ENCODE results near the gene PRDX6. TPM values are rescaled to one million over a fixed set of nuclear protein-coding genes. Genes with fewer than 3 reads are reported as not detected.
A peak's percentile ranks its signal among the peaks of the same experiment; 100 is the strongest.

Gene PRDX6
- total RNA-seq, 2 donors from 2014 or later, result 308 to 637 TPM

DNA sequence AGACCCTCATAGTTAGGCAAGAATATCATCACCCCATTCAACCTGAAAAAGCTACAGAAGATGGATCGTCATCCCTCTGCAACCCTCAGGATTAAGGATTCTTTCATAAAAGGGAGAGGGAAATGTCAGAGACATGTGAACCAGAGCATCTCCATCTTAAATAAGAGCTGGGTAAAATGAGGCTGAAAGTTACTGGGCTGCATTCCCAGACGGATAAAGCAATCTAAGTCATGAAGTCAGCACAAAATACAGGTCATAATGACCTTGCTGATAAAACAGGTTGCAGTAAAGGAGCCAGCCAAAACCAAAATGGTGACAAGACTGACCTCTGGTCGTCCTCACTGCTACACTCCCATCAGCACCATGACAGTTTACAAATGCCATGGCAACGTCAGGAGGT lies 22.6 kb downstream of the PRDX6 start:
- TF ChIP-seq, protein P1, sequence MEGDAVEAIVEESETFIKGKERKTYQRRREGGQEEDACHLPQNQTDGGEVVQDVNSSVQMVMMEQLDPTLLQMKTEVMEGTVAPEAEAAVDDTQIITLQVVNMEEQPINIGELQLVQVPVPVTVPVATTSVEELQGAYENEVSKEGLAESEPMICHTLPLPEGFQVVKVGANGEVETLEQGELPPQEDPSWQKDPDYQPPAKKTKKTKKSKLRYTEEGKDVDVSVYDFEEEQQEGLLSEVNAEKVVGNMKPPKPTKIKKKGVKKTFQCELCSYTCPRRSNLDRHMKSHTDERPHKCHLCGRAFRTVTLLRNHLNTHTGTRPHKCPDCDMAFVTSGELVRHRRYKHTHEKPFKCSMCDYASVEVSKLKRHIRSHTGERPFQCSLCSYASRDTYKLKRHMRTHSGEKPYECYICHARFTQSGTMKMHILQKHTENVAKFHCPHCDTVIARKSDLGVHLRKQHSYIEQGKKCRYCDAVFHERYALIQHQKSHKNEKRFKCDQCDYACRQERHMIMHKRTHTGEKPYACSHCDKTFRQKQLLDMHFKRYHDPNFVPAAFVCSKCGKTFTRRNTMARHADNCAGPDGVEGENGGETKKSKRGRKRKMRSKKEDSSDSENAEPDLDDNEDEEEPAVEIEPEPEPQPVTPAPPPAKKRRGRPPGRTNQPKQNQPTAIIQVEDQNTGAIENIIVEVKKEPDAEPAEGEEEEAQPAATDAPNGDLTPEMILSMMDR (IDR thresholded peaks at IDR 0.05), result no peak
- DNase-seq, result no peak
- Histone ChIP-seq H3K27ac (no peak overlapping the region), H3K36me3 (no peaks in the 10 kb centered on the region), H3K9me3 (no peaks in the 10 kb centered on the region), H3K9ac (ENCODE audit: low read depth in 2 of 2, low read length in 2 of 2) (no peak overlapping the region), H3K4me3 (no peak overlapping the region), H3K4me1 (no peaks in the 10 kb centered on the region), H3K27me3 (no peaks in the 10 kb centered on the region)
- intact Hi-C loops (cut with DNase I), result no loop called here

DNA sequence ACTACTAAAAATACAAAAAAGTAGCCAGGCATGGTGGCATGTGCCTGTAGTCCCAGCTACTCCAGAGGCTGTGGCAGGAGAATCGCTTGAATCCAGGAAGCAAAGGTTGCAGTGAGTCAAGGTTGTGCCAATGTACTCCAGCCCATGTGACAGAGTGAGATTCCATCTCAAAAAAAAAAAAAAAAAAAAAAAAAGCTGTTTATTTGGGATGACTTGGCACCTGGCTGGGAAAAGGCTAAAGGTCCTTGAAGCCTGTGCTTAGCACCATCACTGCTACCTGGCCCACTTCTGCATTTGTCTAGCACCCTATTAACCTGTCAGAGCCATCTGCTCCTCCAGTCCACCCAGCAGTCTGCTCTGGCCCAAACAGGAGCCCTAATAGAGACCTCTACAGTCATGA lies 25.0 kb downstream of the PRDX6 start:
- Histone ChIP-seq H3K36me3 (no peaks in the 10 kb centered on the region), H3K27me3 (no peaks in the 10 kb centered on the region), H3K4me1 (no peaks in the 10 kb centered on the region), H3K27ac (no peak overlapping the region), H3K9ac (ENCODE audit: low read depth in 2 of 2, low read length in 2 of 2) (no peak overlapping the region), H3K9me3 (no peaks in the 10 kb centered on the region), H3K4me3 (no peak overlapping the region)
- TF ChIP-seq, protein P1 (IDR thresholded peaks at IDR 0.05), result no peak
- intact Hi-C loops (cut with DNase I), result no loop called here
- DNase-seq, result no peak

DNA sequence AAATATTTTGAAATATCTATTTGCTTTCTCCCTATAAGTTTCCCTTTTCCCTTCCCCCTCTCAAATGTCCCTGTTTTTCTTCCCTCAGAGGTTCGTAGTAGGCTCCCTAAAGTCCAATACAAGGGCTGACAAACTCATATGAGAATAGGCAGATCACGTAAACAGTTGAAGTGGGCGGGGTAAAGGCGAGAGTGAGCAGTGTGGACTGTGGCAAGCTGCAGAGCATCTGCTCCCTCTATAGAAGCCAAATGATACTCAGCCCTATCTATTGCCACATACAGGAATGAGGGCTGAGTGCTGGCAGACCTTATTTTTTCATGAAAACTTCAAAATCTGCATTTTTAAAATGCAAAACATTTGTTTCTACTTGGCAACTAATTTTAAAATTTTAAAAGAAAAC lies 26.3 kb downstream of the PRDX6 start:
- H3K4me1 ChIP-seq, result no peaks in the 10 kb centered on the region
- no peaks in the 10 kb centered on the region for H3K9me3 ChIP-seq
- no peak overlapping the region for H3K9ac ChIP-seq (ENCODE audit: low read depth in 2 of 2, low read length in 2 of 2)
- no peak overlapping the region for H3K4me3 ChIP-seq
- no peaks in the 10 kb centered on the region for H3K27me3 ChIP-seq
- no peaks in the 10 kb centered on the region for H3K36me3 ChIP-seq
- H3K27ac ChIP-seq, result no peak overlapping the region
- DNase-seq, result no peak
- TF ChIP-seq, protein P1 (IDR thresholded peaks at IDR 0.05), result no peak
- intact Hi-C loops (cut with DNase I), result no loop called here

DNA sequence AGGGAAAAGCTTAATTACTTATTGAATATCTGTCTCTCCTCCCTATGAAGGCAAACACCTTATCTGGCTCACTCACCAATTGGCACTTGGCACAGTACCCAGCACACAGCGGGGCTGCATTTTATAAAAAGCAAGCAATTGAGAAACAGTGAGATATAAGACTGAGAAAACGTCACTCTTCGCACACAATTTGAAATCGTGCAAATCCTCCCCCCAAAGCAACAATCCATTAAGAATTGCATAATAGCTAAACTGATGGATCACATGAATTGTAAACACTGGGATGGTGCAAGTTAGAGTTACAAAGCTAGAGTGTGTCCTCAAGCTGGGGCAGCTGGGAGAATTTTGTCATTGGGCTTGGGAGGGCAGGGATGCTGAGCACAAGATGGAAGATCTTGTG lies 27.1 kb downstream of the PRDX6 start:
- no peak overlapping the region for H3K4me3 ChIP-seq
- no peaks in the 10 kb centered on the region for H3K9me3 ChIP-seq
- TF ChIP-seq, protein P1 (IDR thresholded peaks at IDR 0.05), result no peak
- intact Hi-C loops (cut with DNase I), result no loop called here
- H3K27ac ChIP-seq, result no peak overlapping the region
- no peak overlapping the region for H3K9ac ChIP-seq (ENCODE audit: low read depth in 2 of 2, low read length in 2 of 2)
- no peaks in the 10 kb centered on the region for H3K27me3 ChIP-seq
- H3K36me3 ChIP-seq, result no peaks in the 10 kb centered on the region
- DNase-seq, result no peak
- no peaks in the 10 kb centered on the region for H3K4me1 ChIP-seq

DNA sequence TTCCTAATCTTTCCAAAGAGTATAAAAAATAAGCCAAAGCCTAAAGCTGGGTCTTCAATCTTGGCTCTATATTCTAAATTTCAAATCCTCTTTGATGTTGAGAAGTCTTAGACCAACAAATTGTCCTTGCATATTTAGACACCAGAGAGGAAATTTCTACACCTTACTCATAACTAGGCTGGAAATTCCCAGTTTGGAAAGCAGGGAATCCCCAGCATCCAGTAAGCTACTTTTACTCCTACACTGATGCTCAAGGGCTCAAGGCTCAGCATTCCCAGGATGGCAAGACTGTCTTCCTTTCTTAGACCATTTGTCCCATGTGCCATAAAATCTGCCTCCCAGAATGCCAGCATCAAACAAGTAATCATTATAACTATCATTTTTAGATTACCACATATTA lies 28.3 kb downstream of the PRDX6 start:
- Histone ChIP-seq H3K9me3 (no peaks in the 10 kb centered on the region), H3K4me3 (no peak overlapping the region), H3K36me3 (no peaks in the 10 kb centered on the region), H3K27me3 (no peaks in the 10 kb centered on the region), H3K4me1 (no peaks in the 10 kb centered on the region), H3K27ac (no peak overlapping the region), H3K9ac (ENCODE audit: low read depth in 2 of 2, low read length in 2 of 2) (no peak overlapping the region)
- no peak for DNase-seq
- TF ChIP-seq, protein P1 (IDR thresholded peaks at IDR 0.05), result no peak
- intact Hi-C loops (cut with DNase I), result loop anchor here (5.0 kb wide), 1 partner anchor 73 kb away; no protein-coding TSS in a partner anchor

DNA sequence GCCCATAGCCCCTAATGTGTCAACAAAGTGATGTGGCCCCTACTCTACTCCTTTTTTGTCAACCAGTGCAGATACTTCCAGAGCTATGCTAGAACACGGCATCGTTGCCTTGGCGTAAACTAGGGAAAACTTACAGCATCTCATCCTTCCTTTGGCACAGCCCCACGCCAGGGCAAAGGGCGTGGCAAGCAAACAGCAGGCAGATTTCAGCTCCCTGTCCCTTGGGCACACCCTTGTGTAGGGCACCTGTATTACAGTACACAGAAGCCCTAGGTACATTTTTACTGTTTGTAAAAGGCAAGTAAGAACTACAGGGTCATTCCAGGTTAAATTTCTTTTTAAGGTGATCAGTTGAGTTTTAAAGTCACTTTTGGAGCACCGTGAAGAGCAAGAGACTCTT lies 29.3 kb downstream of the PRDX6 start:
- Histone ChIP-seq H3K36me3 (no peaks in the 10 kb centered on the region), H3K27ac (no peak overlapping the region), H3K4me1 (no peaks in the 10 kb centered on the region), H3K9me3 (no peaks in the 10 kb centered on the region), H3K4me3 (no peak overlapping the region), H3K27me3 (no peaks in the 10 kb centered on the region), H3K9ac (ENCODE audit: low read depth in 2 of 2, low read length in 2 of 2) (no peak overlapping the region)
- intact Hi-C loops (cut with DNase I), result loop anchor here (5.0 kb wide), 1 partner anchor 74 kb away; no protein-coding TSS in a partner anchor
- TF ChIP-seq, protein P1 (IDR thresholded peaks at IDR 0.05), result peak; percentile 34
- DNase-seq, result peak; percentile 81
